Stomach (tissue), 9 donors: ENCODE data around the gene ZBTB8A. TPM values are rescaled to one million over a fixed set of nuclear protein-coding genes. Genes with fewer than 3 reads are reported as not detected.

ENCODE experiments used
- DNase-seq, 2 donors: peaks; one replicate each; pipeline versions ENCODE4 v3.0.0 to v3.0.0-alpha.2; 2013 to 2019
- H3K27ac ChIP-seq, 5 donors: fragments of 200-600 bp in 4 of 5; sonication (generic) in 4 of 5; one replicate each; pipeline ENCODE4 v1.5.1; 2013 to 2019; ENCODE audit warnings: mild to moderate bottlenecking in 1 of 5, moderate library complexity in 1 of 5
- H3K27me3 ChIP-seq, 3 donors: fragments of 200-600 bp; sonication (generic); one replicate each; pipeline ENCODE4 v1.5.1; 2017 to 2019; ENCODE audit warnings: mixed run types in 1 of 3
- H3K36me3 ChIP-seq, 4 donors: fragments of 200-600 bp; sonication (generic); 1 replicate in 3 of 4; 2 replicates in 1 of 4; pipeline ENCODE4 v1.5.1; 2016 to 2019
- H3K4me1 ChIP-seq, 4 donors: fragments of 200-600 bp; sonication (generic); one replicate each; pipeline ENCODE4 v1.5.1; 2016 to 2019
- H3K4me3 ChIP-seq, 4 donors: fragments of 200-600 bp; sonication (generic) in 3 of 4; one replicate each; pipeline ENCODE4 v1.5.1; 2016 to 2019; ENCODE audit warnings: mild to moderate bottlenecking in 1 of 4
- H3K9me3 ChIP-seq, 4 donors: fragments of 200-600 bp; sonication (generic); one replicate each; pipeline ENCODE4 v1.5.1; 2016 to 2019
- EP300 ChIP-seq: sonication (generic); formaldehyde crosslinking; IDR thresholded peaks from one replicate; pipeline ENCODE4 v1.6.1; 2017; ENCODE audit warnings: antibody characterized with exemption
- POLR2A ChIP-seq, 4 donors: fragments of 450-650 bp; IDR thresholded peaks; one replicate each; pipeline ENCODE4 v1.6.1; 2016; ENCODE audit warnings: antibody characterized with exemption in 4 of 4, control low read depth in 2 of 4, mild to moderate bottlenecking in 1 of 4, moderate library complexity in 1 of 4
- POLR2AphosphoS5 ChIP-seq, 3 donors: sonication (generic); formaldehyde crosslinking; IDR thresholded peaks; one replicate each; pipeline ENCODE4 v1.6.1; 2016; ENCODE audit warnings: antibody characterized with exemption in 3 of 3
- WGBS, 5 donors: extraction: QIAGEN DNeasy Blood & Tissue Kit in 3 of 5; methylation state at CpG; one replicate each; pipeline versions ENCODE4 v1.1.5 to v1.1.7; 2013 to 2018; 5-methylcytosine and 5-hydroxymethylcytosine counted together
- intact Hi-C: fragments of 100-400 bp; cut with DNase I; formaldehyde crosslinking; loops from one replicate; pipeline ENCODE4 v1.15.1; 2023; ENCODE audit warnings: low total_unique reads
- polyA plus RNA-seq, 3 donors: library from polyadenylated mRNA; stranded (reverse); fragments of 200-250 nt; gene quantifications; one replicate each; pipeline ENCODE4 v1.2.3, GENCODE V29; 2013
- total RNA-seq, 5 donors: library from RNA; depleted of rRNA; stranded (reverse); fragments of >200 nt; gene quantifications; one replicate each; pipeline versions ENCODE4 v1.1.0 to v1.2.3, GENCODE V29; 2014 to 2016
- TF ChIP-seq, protein P1 (sequence below), 7 experiments: fragments of 450-650 bp in 4 of 7; fragments of 200-600 bp in 3 of 7; sonication (generic) in 3 of 7; IDR thresholded peaks; one replicate each; pipeline ENCODE4 v1.5.1; 2016 to 2019; ENCODE audit warnings: antibody characterized with exemption in 7 of 7, control low read depth in 2 of 7, mild to moderate bottlenecking in 1 of 7
- donor health status: healthy with polysubstance abuse.
- donor health status: Bipolar disorder and iron deficiency.
- donor health status: healthy.

The ZBTB8A gene
- total and polyA plus RNA-seq, 8 donors, result 0.58 to 23.9 (median 3.1) TPM

DNA sequence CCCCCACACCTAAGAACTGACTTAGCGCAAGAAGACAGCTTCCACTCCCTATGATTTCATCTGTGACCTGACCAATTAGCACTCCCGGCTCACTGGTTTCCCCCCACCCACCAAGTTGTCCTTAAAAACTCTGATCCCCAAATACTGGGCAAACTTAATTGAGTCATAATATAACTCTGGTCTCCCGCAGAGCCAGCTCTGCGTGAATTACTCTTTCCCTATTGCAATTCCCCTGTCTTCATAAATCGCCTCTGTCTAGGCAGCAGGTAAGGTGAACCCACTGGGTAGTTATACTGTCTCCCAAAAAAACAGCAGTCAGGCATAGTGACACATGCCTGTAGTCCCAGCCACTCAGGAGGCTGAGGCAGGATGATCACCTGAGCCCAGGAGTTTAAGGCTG is 74.2 kb downstream of the ZBTB8A start:
- WGBS, 5 donors, result 81 to 93% (median 90%) methylated on average over 5 of the region's 5 CpGs
- peaks cover 0 to 2% (median 0%) of the 10 kb centered on the region in 4 donors for H3K36me3 ChIP-seq
- intact Hi-C loops, result no loop called here
- no peaks in the 10 kb centered on the region for H3K27me3 ChIP-seq
- H3K4me3 ChIP-seq, result no peak overlapping the region
- no peaks in the 10 kb centered on the region for H3K9me3 ChIP-seq
- TF ChIP-seq POLR2A (IDR thresholded peaks at IDR 0.05), result no peak
- TF ChIP-seq, protein P1, sequence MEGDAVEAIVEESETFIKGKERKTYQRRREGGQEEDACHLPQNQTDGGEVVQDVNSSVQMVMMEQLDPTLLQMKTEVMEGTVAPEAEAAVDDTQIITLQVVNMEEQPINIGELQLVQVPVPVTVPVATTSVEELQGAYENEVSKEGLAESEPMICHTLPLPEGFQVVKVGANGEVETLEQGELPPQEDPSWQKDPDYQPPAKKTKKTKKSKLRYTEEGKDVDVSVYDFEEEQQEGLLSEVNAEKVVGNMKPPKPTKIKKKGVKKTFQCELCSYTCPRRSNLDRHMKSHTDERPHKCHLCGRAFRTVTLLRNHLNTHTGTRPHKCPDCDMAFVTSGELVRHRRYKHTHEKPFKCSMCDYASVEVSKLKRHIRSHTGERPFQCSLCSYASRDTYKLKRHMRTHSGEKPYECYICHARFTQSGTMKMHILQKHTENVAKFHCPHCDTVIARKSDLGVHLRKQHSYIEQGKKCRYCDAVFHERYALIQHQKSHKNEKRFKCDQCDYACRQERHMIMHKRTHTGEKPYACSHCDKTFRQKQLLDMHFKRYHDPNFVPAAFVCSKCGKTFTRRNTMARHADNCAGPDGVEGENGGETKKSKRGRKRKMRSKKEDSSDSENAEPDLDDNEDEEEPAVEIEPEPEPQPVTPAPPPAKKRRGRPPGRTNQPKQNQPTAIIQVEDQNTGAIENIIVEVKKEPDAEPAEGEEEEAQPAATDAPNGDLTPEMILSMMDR (IDR thresholded peaks at IDR 0.05), result no peak
- TF ChIP-seq EP300, result no peak
- TF ChIP-seq POLR2AphosphoS5 (IDR thresholded peaks at IDR 0.05), result no peak
- H3K4me1 ChIP-seq, result peaks cover 5 to 17% (median 12%) of the 10 kb centered on the region in 4 donors
- DNase-seq, result no peak
- H3K27ac ChIP-seq, result no peak overlapping the region

DNA sequence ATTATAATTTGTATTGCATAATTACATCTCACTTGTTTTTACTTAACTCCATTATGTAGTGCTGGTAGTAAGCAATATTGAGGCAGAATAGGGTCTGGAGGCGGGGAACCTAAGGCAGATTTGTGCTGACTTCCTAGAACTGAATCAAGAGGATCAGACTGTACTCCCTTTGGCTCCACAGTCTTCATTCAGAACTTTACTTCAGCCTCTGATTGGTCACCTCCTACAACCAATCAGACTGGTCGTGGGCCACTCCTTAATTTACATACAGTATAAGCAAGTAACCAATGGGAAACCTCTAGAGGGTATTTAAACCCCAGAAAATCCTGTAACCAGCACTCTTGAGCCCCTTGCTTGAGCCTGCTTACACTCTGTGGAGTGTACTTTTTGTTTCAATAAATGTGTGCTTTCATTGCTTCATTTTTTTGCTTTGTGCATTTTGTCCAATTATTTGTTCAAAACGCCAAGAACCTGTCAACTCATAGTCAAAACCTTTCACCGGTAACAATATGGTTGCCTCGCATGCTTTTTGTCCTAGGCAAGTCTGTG is 79.5 kb downstream of the ZBTB8A start:
- intact Hi-C loops, result no loop called here
- H3K27ac ChIP-seq, result no peak overlapping the region
- H3K4me1 ChIP-seq, result no peaks in the 10 kb centered on the region
- TF ChIP-seq POLR2A (IDR thresholded peaks at IDR 0.05) (no peak), POLR2AphosphoS5 (IDR thresholded peaks at IDR 0.05) (no peak), EP300 (no peak)
- TF ChIP-seq, protein P1 (IDR thresholded peaks at IDR 0.05), result no peak
- DNase-seq, result no peak
- H3K36me3 ChIP-seq, result peaks cover 0 to 30% (median 26%) of the 10 kb centered on the region in 4 donors
- 96 to 98% (median 97%) methylated on average over 5 of the region's 5 CpGs for WGBS, 5 donors
- H3K9me3 ChIP-seq, result no peaks in the 10 kb centered on the region
- no peak overlapping the region for H3K4me3 ChIP-seq
- H3K27me3 ChIP-seq, result no peaks in the 10 kb centered on the region

DNA sequence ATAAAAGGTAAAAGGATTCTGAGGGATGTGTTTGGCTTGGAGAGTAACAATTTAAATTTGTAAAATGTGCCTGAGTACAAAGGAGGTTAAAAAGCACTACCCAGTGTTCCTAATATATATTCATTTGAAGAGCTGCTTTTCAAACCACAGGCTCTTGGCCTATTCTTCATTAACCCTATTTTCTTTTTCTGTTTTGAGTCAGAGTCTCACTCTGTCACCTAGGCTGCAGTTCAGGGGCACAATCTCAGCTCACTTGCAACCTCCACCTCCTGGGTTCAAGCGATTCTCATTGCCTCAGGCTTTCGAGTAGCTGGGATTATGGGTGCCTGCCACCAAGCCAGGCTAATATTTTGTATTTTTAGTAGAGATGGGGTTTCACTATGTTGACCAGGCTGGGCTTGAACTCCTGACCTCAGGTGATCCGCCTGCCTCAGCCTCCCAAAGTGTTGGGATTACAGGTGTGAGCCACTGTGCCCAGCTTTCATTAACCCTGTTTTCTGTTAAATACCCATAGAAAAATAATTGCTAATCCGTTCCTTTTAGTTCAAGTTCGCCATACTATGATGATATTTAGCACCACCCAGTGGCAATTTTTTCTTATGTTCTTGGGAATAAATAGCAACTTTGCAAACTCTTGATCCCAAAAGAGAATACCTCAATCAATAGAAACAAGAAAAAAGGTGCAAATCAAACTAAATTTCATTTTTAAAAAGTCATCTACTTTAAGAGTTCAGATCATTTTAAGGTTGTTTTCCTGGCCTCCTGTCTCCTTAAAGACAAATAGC is 80.7 kb downstream of the ZBTB8A start:
- Histone ChIP-seq H3K9me3 (no peaks in the 10 kb centered on the region), H3K4me3 (no peak overlapping the region), H3K36me3 (peaks cover 0 to 34% (median 30%) of the 10 kb centered on the region in 4 donors), H3K4me1 (no peaks in the 10 kb centered on the region), H3K27ac (no peak overlapping the region), H3K27me3 (no peaks in the 10 kb centered on the region)
- TF ChIP-seq POLR2A (IDR thresholded peaks at IDR 0.05), result no peak
- TF ChIP-seq, protein P1 (IDR thresholded peaks at IDR 0.05), result peak in 1 of 7 experiments; percentile 15
- DNase-seq, result peak in 1 of 2 donors; percentile 40
- intact Hi-C loops, result no loop called here
- 61 to 70% (median 64%) methylated on average over 5 of the region's 5 CpGs for WGBS, 5 donors

DNA sequence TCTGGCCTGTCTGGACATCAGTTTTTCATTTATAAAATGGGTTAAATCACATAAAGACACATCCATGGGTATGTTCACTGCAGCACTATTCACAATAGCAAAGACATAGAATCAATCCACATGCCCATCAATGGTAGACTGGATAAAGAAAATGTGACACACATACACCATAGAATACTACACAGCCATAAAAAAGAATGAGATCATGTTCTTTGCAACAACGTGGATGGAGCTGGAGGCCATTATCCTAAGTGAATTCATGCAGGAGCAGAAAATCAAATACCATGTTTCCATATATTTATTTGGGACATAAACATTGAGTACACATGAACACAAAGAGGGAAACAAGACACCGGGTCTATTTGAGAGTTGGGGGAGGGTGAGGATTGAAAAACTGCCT is 83.0 kb downstream of the ZBTB8A start:
- Histone ChIP-seq H3K9me3 (no peaks in the 10 kb centered on the region), H3K4me1 (no peaks in the 10 kb centered on the region), H3K36me3 (peaks cover 0 to 54% (median 45%) of the 10 kb centered on the region in 4 donors), H3K4me3 (no peak overlapping the region), H3K27me3 (no peaks in the 10 kb centered on the region), H3K27ac (no peak overlapping the region)
- no peak for DNase-seq
- intact Hi-C loops, result no loop called here
- 91 to 97% (median 94%) methylated on average over 2 of the region's 2 CpGs for WGBS, 5 donors
- TF ChIP-seq EP300, result no peak
- no peak for TF ChIP-seq POLR2A (IDR thresholded peaks at IDR 0.05)
- TF ChIP-seq, protein P1 (IDR thresholded peaks at IDR 0.05), result no peak
- TF ChIP-seq POLR2AphosphoS5 (IDR thresholded peaks at IDR 0.05), result no peak
